NCI-H128 (cell line): ENCODE measurements around the gene MIA3.
"Not testable (repeated sequence)": the region's sequence is repeated elsewhere in the genome, so short reads cannot be mapped to it uniquely, and the experiment has no call there.

Experiments used
- DNase-seq: peaks from one replicate; lab custom pipeline; 2025; ENCODE audit not compliant: unreplicated experiment; lab: John Stamatoyannopoulos, UW

MIA3 gene

GRCh38 chr1:222618001-222618879 lies at the start of gene MIA3:
Gene MIA3, plus strand, starts transcription at chr1:222618097. Its CDS starts 14 bp downstream, at chr1:222618111.
- DNase-seq, result peak; percentile 69

- DNase-seq, result no peak
Observed at GRCh38 chr1:222570837-222571236, 47.1 kb upstream of the MIA3 start.

GRCh38 chr1:222579316-222579715 lies 38.6 kb upstream of the MIA3 start:
- no peak for DNase-seq

- no peak for DNase-seq
Observed at GRCh38 chr1:222582099-222582774, 35.7 kb upstream of the MIA3 start.

- DNase-seq, result no peak
Observed at GRCh38 chr1:222583079-222583478, 34.8 kb upstream of the MIA3 start.

GRCh38 chr1:222586842-222587241 lies 31.1 kb upstream of the MIA3 start:
- no peak for DNase-seq

- no peak for DNase-seq
Observed at GRCh38 chr1:222588135-222588534, 29.8 kb upstream of the MIA3 start.

- DNase-seq, result peak; percentile 58
Observed at GRCh38 chr1:222589462-222590302, 28.2 kb upstream of the MIA3 start, which contains the start of gene TAF1A. Gene TAF1A, minus strand, starts transcription at chr1:222589933.

GRCh38 chr1:222592171-222592570 lies 25.7 kb upstream of the MIA3 start:
- no peak for DNase-seq

GRCh38 chr1:222594789-222595188 lies 23.1 kb upstream of the MIA3 start:
- no peak for DNase-seq

- no peak for DNase-seq
Observed at GRCh38 chr1:222596696-222597095, 21.2 kb upstream of the MIA3 start.

- no peak for DNase-seq
Observed at GRCh38 chr1:222600281-222600680, 17.6 kb upstream of the MIA3 start.

- no peak for DNase-seq
Observed at GRCh38 chr1:222601257-222601656, 16.6 kb upstream of the MIA3 start.

GRCh38 chr1:222606757-222607156 lies 11.1 kb upstream of the MIA3 start:
- DNase-seq, result no peak

GRCh38 chr1:222609111-222609510 lies 8.8 kb upstream of the MIA3 start:
- not testable (repeated sequence) for DNase-seq

GRCh38 chr1:222610728-222611127 lies 7.2 kb upstream of the MIA3 start:
- DNase-seq, result no peak

GRCh38 chr1:222613627-222614026 lies 4.3 kb upstream of the MIA3 start:
- no peak for DNase-seq

GRCh38 chr1:222616525-222616924 lies 1.4 kb upstream of the MIA3 start:
- DNase-seq, result no peak

GRCh38 chr1:222617367-222617951 lies 438 bp upstream of the MIA3 start:
- DNase-seq, result peak; percentile 90

GRCh38 chr1:222618880-222619596 lies 1.1 kb downstream of the MIA3 start:
- peak; percentile 24 for DNase-seq
